ENCODE results near the gene KCNAB1.
"Not testable (repeated sequence)": the region's sequence is repeated elsewhere in the genome, so short reads cannot be mapped to it uniquely, and the experiment has no call there.

The KCNAB1 gene

DNA sequence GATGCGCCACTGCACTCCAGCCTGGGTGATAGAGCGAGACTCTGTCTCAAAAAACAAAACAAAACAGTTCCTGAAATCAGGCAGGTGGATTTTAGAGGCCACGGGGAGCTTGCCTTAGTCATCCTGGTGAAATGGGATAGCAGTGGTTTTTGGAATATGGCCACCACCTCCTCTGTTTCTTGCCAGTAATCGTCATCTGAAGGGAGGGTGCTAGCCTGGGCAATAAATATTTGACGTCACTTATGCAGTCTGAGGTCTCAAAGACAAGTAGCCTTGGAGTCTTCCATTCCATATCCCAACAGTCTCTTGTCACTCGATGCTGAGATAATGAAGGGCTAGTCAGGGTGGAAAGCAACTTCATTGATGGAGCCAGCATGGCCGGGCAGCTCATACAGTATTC, 55.2 kb downstream of the KCNAB1 start:
- no peak for DNase-seq (ENCODE audit: low read depth in 4 of 4, low spot score in 1 of 4)

DNA sequence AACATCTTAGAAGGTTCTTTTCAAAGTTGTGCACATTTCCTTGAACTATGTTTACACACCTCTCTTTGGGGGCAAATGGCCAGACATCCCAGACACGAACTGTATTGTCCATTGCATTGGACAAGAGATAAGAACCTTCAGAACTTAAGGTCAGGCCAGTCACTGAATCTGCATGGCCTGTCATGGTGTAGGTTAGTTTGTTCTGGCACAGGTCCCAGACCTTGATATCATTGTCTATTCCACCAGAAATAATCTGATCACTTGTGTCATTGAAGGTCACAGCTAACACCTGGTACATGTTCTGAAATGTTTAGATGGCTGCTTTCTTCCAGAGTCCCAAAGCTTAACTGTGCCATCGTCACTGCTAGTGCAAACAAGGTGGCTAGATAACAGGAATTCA, 55.7 kb downstream of the KCNAB1 start:
- no peak for DNase-seq (ENCODE audit: low read depth in 4 of 4, low spot score in 1 of 4)

DNA sequence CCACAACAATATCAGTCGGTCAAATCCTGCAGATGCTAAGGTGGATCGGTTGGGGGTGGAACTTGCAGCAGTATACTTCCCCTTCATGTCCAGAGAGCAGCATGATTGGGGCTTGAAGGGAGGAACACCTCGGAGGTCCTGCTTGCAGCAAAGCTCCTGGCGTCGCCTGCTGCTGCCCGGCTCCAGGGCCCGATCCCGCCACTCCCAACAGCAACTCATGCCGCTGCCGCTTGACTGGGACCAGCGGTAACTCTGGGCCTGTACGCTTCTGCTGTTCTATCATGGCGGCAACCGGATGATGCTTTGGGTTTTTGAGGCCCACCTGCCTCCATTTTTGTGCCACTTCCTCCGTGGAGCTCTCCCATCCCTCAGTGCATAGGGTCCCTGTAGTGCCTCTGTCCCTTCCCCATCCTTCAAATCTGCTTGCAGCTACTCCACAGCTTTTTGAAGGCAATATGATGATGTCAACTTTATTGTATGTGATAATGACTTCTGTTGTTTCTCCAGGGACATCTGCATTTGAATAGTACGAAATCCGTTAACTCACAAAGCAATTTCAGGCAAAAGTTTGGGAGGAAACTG, 56.3 kb downstream of the KCNAB1 start:
- DNase-seq (ENCODE audit: low read depth in 4 of 4, low spot score in 1 of 4) = no peak

DNA sequence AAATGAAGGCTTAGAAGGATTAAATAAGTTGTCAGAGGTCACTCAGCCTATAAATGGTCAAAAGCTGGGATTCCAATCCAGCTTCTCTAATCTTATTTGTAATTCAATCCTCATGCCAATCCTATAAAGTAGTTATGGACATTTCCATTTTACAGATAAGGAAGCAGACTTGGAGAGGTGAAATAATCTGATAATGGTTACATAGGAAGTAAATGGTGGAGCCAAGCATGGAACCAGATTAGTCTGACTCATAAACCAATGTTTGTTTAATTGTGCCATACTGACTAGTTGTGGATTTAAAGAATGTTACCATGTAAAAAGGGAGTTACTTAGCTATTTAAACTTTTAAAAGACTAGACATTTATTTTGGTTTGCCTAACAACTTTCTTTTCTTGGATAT, 59.7 kb downstream of the KCNAB1 start:
- DNase-seq (ENCODE audit: low read depth in 4 of 4, low spot score in 1 of 4) = no peak

DNA sequence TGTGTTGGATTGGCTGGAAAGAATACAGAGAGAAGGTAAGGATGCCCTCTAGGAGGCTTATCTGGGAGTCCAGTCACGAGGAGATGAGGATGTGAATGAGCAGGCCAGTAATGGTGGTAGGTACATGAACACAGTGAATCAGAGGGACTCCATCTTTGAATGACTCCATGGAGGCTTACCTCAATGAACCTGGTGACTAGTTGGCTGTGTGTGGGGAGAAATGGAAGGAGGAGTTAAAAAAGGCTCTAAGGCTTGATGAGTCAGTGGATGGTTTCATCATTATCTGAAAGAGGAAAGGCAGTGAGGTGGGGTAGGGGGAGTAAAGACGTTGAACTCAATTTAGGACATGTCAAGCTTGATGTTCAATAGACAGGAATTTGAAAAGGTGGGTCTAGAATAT, 61.1 kb downstream of the KCNAB1 start:
- DNase-seq (ENCODE audit: low read depth in 4 of 4, low spot score in 1 of 4) = no peak

DNA sequence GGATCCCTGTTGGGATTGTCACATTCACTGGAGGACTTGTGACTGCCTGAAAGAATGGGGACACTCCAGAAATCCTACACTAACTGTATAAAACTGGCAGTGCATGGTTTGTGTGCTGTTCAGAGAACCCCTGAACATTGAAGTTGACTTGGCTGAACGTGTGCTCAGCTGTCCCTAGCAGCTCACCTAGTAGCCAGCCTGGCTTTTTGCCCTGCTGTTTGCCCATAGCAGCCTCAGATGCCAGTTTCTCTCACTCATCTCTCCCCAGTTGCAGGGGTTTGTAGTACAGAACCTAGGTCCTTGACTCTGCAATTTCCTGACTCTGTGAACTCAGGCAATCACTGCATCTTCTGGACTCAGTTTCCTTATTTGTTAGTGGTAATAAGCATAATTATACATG, 63.0 kb downstream of the KCNAB1 start:
- no peak for DNase-seq (ENCODE audit: low read depth in 4 of 4, low spot score in 1 of 4)

DNA sequence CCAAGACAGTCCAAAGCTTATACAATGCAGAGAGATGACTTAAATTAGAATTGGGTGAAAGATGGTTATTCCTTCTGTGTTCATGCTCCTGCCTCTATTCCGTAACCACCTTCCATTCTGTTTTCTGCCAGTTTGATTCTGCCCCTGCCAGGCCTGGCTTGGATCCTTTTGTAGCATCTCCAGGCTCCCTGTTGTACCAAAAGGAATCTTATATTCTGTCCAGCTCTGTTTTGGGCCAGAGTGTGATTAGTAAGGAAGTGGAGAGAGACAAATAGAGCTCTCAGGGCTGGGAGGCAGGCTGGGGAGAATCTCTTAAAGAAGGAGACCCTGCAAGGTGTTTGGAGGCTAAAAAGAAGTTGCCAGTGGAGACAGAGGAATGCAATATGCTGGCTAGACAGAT, 63.8 kb downstream of the KCNAB1 start:
- no peak for DNase-seq (ENCODE audit: low read depth in 4 of 4, low spot score in 1 of 4)

- DNase-seq (ENCODE audit: low read depth in 4 of 4, low spot score in 1 of 4) = no peak
These were observed 66.9 kb downstream of the KCNAB1 start for GRCh38 chr3:156187146-156187769.

DNA sequence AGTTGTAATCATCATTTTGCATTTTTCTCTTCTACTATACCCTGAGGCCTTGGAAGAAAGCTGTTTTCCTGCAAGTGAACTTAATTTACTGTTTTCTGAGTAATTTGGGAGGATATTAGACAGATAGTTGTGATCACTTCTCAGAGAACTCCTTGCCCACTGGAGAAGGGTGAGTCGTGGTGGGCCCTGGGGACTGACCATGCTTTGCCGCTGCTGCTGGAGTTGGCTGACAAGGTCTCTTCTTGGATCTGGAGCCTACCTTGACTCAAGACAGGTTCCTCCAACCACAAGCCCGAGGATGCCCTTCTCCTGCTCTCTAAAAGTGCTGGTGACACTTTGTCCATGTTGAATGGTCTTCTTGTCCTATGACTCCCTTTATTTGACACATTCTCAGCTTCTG, 68.4 kb downstream of the KCNAB1 start:
- no peak for DNase-seq (ENCODE audit: low read depth in 4 of 4, low spot score in 1 of 4)

DNA sequence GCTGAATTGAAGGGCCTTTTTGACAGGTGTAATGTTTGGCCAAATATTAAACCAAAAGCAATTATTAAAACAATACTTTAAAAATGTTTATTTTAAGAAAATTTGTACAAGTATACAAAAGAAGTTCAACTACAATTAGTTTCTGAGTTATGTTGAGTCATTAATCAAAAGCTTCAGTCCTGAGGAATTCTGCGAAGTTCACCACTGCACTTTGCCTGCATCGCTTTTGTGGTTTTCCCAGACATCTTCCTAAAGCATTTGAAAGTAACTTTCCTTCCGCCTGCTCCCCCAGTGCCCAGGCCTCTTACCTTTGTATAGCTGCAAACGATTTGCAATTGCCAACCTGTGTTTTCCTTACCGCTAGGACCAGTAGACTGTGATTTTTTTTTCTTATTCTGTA, 69.5 kb downstream of the KCNAB1 start:
- no peak for DNase-seq (ENCODE audit: low read depth in 4 of 4, low spot score in 1 of 4)

GRCh38 chr3:156194945-156195344, 74.6 kb downstream of the KCNAB1 start:
- not testable (repeated sequence) for DNase-seq (ENCODE audit: low read depth in 4 of 4, low spot score in 1 of 4)

- DNase-seq (ENCODE audit: low read depth in 4 of 4, low spot score in 1 of 4) = not testable (repeated sequence)
These were observed 76.8 kb downstream of the KCNAB1 start for GRCh38 chr3:156197152-156197551.

GRCh38 chr3:156201411-156202405, 81.3 kb downstream of the KCNAB1 start:
- DNase-seq (ENCODE audit: low read depth in 4 of 4, low spot score in 1 of 4) = no peak

DNA sequence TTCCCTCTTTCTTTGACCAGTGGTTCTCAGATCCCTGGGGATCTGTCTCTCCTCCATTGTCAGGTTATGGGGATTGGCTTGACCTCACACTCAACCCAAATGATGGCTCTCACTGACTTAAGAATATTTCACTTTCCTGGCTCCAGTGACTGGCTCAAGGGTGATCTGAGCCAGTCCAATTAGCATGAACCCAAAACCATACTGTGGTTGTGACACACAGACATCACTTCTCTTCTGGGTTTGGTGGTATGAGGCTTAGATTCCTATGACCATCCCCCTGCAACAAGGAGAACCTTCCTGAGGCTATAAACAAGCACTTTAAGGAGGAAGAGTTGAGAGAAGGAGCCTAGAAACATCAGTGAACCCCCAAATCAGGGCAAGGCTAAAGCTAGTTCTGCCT, 85.8 kb downstream of the KCNAB1 start:
- DNase-seq (ENCODE audit: low read depth in 4 of 4, low spot score in 1 of 4) = no peak

GRCh38 chr3:156207802-156208685, 87.7 kb downstream of the KCNAB1 start:
- no peak for DNase-seq (ENCODE audit: low read depth in 4 of 4, low spot score in 1 of 4)

- DNase-seq (ENCODE audit: low read depth in 4 of 4, low spot score in 1 of 4) = no peak
These were observed 89.4 kb downstream of the KCNAB1 start for GRCh38 chr3:156209631-156210335.

GRCh38 chr3:156211583-156211982, 91.2 kb downstream of the KCNAB1 start:
- DNase-seq (ENCODE audit: low read depth in 4 of 4, low spot score in 1 of 4) = no peak

- no peak for DNase-seq (ENCODE audit: low read depth in 4 of 4, low spot score in 1 of 4)
These were observed 94.3 kb downstream of the KCNAB1 start for GRCh38 chr3:156214676-156215075.

DNA sequence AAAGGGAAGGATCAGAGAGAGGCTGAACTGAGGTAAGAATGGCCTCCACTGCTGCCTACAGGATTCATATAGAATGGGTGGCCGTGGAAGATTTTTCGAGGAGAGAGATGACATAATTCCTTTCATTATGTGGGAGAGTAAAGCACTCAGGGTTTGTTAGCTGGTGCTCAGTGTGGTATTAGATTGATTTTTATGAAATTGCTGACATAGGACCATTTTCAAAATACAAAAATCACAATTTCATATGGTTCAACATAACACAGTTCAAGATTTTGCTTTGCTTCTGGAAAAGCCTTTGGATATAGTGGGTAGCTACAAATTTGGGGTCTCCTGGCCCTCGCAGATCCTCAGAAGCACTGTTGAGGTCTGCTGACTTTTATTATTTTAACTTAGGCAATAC, 95.4 kb downstream of the KCNAB1 start:
- DNase-seq (ENCODE audit: low read depth in 4 of 4, low spot score in 1 of 4) = no peak

GRCh38 chr3:156216216-156216615, 95.8 kb downstream of the KCNAB1 start:
- no peak for DNase-seq (ENCODE audit: low read depth in 4 of 4, low spot score in 1 of 4)

Data from stimulated activated CD4-positive, alpha-beta T cell treated with anti-CD3 and anti-CD28 coated beads, Interleukin-1b, Interleukin-23, amount 100 ng/mL, for 24 hours (primary cell).